TTC549 (cell line): ENCODE results near the gene ELP4.
A peak's percentile ranks its signal among the peaks of the same experiment; 100 is the strongest.
"Not testable (repeated sequence)": the region's sequence is repeated elsewhere in the genome, so short reads cannot be mapped to it uniquely, and the experiment has no call there.

Experiments
- FAIRE-seq: peaks from 2 replicates; lab custom pipeline; 2012; peaks lifted over from hg19 to GRCh38; lab: Jason Lieb, UNC

Gene ELP4

GRCh38 chr11:31509429-31510345, at the start of gene ELP4, which contains the start of gene IMMP1L:
TSS of gene ELP4 (plus strand) at chr11:31509767. CDS start at chr11:31509785, 18 bp downstream.
TSS of gene IMMP1L (minus strand) at chr11:31509622. CDS start at chr11:31463276, 46,346 bp downstream.
- peak; percentile 92 for FAIRE-seq

- no peak for FAIRE-seq
Observed at GRCh38 chr11:31464436-31464835, 45.1 kb upstream of the ELP4 start.

GRCh38 chr11:31474083-31474482, 35.5 kb upstream of the ELP4 start:
- no peak for FAIRE-seq

GRCh38 chr11:31477528-31478222, 31.9 kb upstream of the ELP4 start:
- no peak for FAIRE-seq

GRCh38 chr11:31478223-31478590, 31.4 kb upstream of the ELP4 start:
- FAIRE-seq: no peak

- no peak for FAIRE-seq
Observed at GRCh38 chr11:31479066-31479465, 30.5 kb upstream of the ELP4 start.

- no peak for FAIRE-seq
Observed at GRCh38 chr11:31480930-31481329, 28.6 kb upstream of the ELP4 start.

- no peak for FAIRE-seq
Observed at GRCh38 chr11:31484497-31484896, 25.1 kb upstream of the ELP4 start.

- FAIRE-seq: peak; percentile 54
Observed at GRCh38 chr11:31487848-31488247, 21.7 kb upstream of the ELP4 start.

- FAIRE-seq: no peak
Observed at GRCh38 chr11:31492320-31492913, 17.1 kb upstream of the ELP4 start.

GRCh38 chr11:31493235-31493634, 16.3 kb upstream of the ELP4 start:
- no peak for FAIRE-seq

GRCh38 chr11:31493762-31494161, 15.8 kb upstream of the ELP4 start:
- FAIRE-seq: not testable (repeated sequence)

GRCh38 chr11:31499576-31500178, 9.9 kb upstream of the ELP4 start:
- FAIRE-seq: no peak

GRCh38 chr11:31500560-31500959, 9.0 kb upstream of the ELP4 start:
- FAIRE-seq: no peak

- FAIRE-seq: no peak
Observed at GRCh38 chr11:31509051-31509428, 527 bp upstream of the ELP4 start.

- no peak for FAIRE-seq
Observed at GRCh38 chr11:31512117-31512516, 2.5 kb downstream of the ELP4 start.

GRCh38 chr11:31521497-31522150, 12.1 kb downstream of the ELP4 start:
- no peak for FAIRE-seq

GRCh38 chr11:31529189-31529588, 19.6 kb downstream of the ELP4 start:
- no peak for FAIRE-seq

GRCh38 chr11:31529701-31530100, 20.1 kb downstream of the ELP4 start:
- FAIRE-seq: no peak

GRCh38 chr11:31531293-31531692, 21.7 kb downstream of the ELP4 start:
- FAIRE-seq: no peak

GRCh38 chr11:31535479-31535878, 25.9 kb downstream of the ELP4 start:
- FAIRE-seq: no peak

GRCh38 chr11:31542862-31543261, 33.3 kb downstream of the ELP4 start:
- FAIRE-seq: no peak
